IPS-18a (cell line): ENCODE data around the gene TRIM22.

ENCODE experiments used
- H3K27ac ChIP-seq: one replicate; pipeline ENCODE4 v1.5.1; 2013; ENCODE audit warnings: low read length
- H3K27me3 ChIP-seq: one replicate; pipeline ENCODE4 v1.6.1; 2013; ENCODE audit warnings: mild to moderate bottlenecking, low read length; ENCODE audit not compliant: control insufficient read depth, insufficient read depth
- H3K36me3 ChIP-seq: one replicate; pipeline ENCODE4 v1.6.1; 2013; ENCODE audit warnings: low read depth, low read length; ENCODE audit not compliant: control insufficient read depth
- H3K4me1 ChIP-seq: one replicate; pipeline ENCODE4 v1.6.1; 2013; ENCODE audit warnings: low read depth, low read length; ENCODE audit not compliant: control insufficient read depth
- H3K4me3 ChIP-seq: one replicate; pipeline ENCODE4 v1.5.1; 2013; ENCODE audit warnings: low read length
- H3K9ac ChIP-seq: one replicate; pipeline ENCODE4 v1.6.1; 2013; ENCODE audit warnings: mild to moderate bottlenecking, low read length, moderate library complexity
- H3K9me3 ChIP-seq: one replicate; pipeline ENCODE4 v1.6.1; 2013; ENCODE audit warnings: low read depth, low read length; ENCODE audit not compliant: control insufficient read depth

The TRIM22 gene

DNA sequence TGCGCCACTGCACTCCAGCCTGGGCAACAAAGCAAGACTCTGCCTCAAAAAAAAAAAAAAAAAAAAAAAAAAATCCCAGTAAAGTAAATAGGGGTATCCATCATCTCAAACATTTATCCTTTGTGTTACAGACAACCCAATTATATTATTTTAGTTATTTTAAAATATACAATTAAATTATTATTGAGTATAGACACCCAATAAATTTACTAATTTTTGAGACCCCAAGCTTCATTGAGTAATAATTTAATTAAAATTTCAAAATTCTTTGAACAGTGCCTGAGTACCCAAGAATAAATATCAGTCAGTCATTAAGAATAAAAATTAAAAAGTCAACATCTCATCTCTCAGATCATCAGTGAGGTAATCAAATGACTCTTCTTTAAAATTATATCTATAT, 64.4 kb downstream of the TRIM22 start, which contains the start of gene OR52N4:
Gene OR52N4, plus strand, starts transcription at position 301 of the 400 bp plus-strand sequence. CDS start 498 bp downstream, outside the sequence.
- no peak within 1 kb of the TSS for H3K4me3 ChIP-seq
- H3K4me1 ChIP-seq, result no peaks in the 10 kb centered on the region
- no peaks in the 10 kb centered on the region for H3K27me3 ChIP-seq

More for the DNA sequence above, 64.4 kb downstream of the TRIM22 start, which contains the start of gene OR52N4:
- H3K36me3 ChIP-seq, result no peaks in the 10 kb centered on the region
- no peak within 1 kb of the TSS for H3K9ac ChIP-seq
- H3K27ac ChIP-seq, result no peak within 1 kb of the TSS
- no peaks in the 10 kb centered on the region for H3K9me3 ChIP-seq
